HG02970 (cell line): ENCODE measurements around the gene CEP43.

Experiments used
- ATAC-seq: cut with Tn5 transposase; IDR thresholded peaks from one replicate; pipeline ENCODE4 v1.9.1; 2021; ENCODE audit warnings: mild to moderate bottlenecking, moderate library complexity, moderate number of reproducible peaks; ENCODE audit not compliant: unreplicated experiment, low FRiP score

Gene CEP43

GRCh38 chr6:167005350-167006159 lies 6.4 kb downstream of the CEP43 start:
- no peak for ATAC-seq

- no peak for ATAC-seq
Measured at GRCh38 chr6:167007985-167008384, 8.8 kb downstream of the CEP43 start.

- ATAC-seq, result no peak
Measured at GRCh38 chr6:167013067-167013466, 13.9 kb downstream of the CEP43 start.

DNA sequence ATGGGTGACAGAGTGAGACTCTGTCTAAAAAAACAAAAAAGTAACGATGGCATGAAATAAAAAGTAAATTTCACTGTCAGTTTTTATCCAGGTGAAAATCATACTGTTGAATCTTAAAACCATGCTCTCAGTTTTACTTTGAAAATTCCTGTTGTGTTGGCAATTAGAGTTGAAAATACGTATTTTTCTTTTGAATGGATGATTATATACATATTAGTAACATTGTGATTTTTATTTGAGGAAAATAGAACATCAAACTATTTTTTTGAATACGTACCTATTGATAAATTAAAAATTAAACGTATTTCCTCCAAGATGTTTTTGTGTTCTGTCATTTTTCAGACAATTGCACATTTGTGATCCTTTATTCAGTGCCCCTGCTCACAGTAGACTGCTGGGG lies 14.7 kb downstream of the CEP43 start:
- no peak for ATAC-seq

DNA sequence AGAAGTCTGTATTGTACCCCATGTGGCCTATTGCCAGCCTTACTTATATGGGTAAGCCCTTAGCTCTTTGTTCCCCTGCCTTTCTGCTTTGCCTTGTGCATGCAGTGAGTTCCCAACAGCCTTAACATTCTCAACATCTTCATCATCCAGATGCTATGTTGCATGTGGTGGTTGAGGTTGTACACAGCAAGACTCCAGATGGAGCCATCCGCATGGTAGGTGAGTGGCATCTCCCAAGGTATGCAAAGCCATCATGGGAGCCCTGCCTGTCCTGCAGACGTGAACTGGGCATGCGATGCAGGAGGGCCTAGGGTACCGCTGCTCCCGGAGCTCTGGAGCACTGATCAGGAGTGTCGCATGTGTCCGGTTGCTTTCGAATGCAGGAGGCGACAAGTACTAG lies 16.1 kb downstream of the CEP43 start:
- ATAC-seq, result no peak

- no peak for ATAC-seq
Measured at GRCh38 chr6:167020206-167020605, 21.0 kb downstream of the CEP43 start.

DNA sequence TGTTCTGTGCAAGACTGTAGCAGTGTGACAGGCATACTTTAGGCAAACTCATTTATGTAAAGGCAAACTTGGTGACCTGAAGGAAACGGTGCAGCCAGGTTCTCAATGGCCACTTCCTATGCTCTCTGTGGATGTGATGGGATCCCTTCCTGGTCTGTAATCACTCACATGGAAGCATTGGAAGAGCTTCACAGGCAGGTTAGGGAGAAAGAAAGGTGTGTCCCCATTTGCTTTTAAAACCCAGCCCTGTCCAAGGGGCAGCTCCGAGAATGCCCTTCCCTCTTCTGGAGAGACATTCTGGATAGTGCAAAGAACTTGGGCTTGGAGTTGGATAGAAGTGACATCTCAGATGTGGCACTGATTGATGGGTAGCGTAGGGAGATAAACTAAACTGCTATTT lies 28.1 kb downstream of the CEP43 start:
- no peak for ATAC-seq

GRCh38 chr6:167027772-167028171 lies 28.6 kb downstream of the CEP43 start:
- ATAC-seq, result no peak

DNA sequence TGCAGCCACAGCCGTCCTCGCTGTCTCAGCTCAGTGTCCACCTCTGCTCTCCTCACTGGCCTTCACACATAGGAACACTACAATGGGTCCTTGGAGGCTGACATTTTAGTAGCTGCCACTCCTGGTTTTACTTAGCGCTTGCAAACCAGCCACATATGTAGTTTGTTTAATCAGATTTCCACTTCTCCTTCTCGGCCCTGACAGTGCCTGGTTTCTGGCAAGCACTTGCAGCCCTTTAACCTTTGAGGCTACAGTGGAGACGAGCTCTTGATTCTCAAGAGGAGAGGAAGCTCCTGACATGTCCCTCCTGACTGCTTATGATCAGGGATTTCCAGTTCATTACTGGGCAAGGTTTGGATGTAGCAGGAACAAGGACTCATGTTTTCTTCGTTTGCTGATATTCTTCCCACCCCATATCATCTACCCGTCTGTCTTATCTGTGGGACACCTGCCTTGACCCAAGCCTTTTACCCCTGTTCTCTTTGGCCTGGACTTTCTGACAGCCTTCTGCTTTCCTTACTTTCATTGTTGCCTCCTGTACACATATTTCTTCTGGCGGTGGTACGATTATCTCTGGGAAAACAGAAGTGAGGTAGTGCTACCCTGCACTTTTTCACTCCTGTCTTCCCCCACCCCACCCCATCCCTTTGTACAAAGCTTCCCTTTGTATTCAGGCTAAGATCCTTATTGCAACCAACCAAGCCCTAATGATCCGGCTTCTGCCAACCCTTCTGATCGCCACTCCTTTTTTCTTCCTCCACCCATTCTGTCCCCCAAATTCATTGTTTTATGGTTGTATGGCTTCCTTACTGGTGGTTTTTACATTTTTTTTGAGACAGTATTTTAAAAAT lies 31.2 kb downstream of the CEP43 start:
- ATAC-seq, result no peak

DNA sequence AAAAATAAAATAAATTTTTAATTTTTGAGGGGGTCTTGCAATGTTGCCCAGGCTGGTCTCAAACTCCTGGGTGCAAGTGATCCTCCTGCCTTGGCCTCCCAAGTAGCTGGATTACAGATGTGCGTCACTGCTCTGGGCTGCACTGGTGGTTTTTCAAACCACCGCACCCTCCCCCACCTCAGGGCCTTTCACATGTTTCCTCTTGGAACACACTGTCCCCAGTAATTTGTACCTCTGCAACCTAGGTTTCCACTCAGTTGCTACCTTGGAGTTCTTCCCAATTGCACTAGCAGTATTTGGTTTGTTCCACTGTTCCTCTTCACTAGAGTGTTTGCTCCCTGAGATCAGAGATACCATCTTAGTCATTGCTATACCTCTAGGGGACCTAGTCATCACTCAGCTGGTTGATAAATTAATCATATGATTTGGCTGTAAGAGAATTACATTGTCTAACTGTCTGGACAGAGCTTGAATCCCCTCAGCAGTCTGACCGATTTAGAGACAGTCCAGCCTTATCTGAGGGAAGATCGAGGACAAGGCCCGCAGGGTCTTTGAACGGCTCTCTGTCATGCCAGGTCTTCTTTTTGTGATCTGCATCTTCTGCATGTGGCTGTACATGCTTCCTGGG lies 32.0 kb downstream of the CEP43 start:
- no peak for ATAC-seq

DNA sequence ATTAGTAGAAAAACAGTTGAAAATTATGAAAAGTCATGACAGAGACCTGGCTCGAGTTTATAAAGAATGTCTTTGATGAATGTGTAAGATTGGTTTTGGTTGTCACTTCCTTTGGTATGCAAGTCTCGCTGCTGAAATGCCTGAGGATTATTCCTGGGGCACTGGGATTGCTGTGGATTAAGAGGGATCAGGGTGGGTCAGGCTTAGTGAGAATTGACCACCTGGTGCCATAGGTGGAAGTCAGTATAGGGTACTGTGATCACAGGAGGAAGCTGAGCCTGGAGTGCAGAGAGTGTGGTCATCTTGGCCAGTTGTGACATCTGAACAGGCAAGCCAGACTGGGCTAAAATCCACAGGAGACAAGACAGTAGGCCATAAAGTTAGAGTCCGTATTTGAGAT lies 34.9 kb downstream of the CEP43 start:
- no peak for ATAC-seq

DNA sequence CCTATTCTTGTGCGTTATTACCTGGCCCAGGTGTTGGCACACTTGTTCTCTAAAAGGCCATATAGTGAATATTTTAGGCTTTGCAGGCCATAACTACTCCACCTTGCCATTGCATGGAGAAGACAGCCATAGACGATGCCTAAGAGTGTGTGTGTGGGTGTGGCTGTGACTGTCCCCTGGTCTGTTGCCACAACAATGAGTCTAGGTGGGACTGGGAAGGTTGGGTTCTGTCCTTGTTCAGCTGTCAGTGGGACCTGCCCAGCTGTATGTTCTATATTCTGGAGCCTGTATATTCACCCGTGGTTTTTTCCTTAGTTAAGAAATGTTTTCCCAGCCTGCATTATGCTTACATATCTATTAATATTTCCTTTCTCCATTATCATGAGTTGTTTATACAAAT lies 38.6 kb downstream of the CEP43 start:
- no peak for ATAC-seq

GRCh38 chr6:167044696-167045095 lies 45.5 kb downstream of the CEP43 start:
- ATAC-seq, result no peak

- ATAC-seq, result no peak
Measured at GRCh38 chr6:167045828-167046580, 46.8 kb downstream of the CEP43 start.

DNA sequence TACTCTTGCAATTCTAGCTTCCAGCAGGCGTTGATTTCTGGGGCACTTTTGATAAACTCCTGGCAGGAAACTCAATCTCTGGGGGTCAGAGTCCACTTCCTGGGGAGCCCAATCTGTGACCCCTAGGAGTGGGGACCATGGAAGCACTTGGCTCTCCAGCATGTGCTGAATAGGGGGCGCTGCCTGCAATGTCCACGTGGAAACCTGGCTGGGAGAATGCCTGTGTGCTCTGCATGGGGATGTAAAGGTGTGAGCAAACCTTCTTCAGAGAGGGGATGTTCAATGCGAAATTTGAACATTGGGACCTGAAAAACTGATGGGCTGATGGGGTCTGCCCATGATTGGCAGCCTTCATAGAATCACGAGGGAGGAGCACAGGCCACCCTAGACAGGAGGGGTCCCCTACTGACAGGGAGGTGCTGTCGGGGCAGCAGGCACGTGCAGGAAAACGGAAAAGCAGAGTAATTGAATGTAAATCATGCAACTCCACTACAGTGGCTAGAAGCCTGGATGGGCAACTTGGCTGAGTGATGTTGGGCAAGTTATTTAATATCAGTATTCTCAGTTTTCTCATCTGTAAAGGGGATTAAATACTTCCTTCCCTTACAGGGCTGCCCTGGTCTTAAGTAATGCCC lies 47.8 kb downstream of the CEP43 start:
- no peak for ATAC-seq

- ATAC-seq, result peak; percentile 61
Measured at GRCh38 chr6:167047554-167047953, 48.4 kb downstream of the CEP43 start.
